ENCODE results near the gene GFER. TPM values are rescaled to one million over a fixed set of nuclear protein-coding genes. Genes with fewer than 3 reads are reported as not detected.

The GFER gene
- total RNA-seq, 1 donor from 2014 or later = 12.0 TPM

DNA sequence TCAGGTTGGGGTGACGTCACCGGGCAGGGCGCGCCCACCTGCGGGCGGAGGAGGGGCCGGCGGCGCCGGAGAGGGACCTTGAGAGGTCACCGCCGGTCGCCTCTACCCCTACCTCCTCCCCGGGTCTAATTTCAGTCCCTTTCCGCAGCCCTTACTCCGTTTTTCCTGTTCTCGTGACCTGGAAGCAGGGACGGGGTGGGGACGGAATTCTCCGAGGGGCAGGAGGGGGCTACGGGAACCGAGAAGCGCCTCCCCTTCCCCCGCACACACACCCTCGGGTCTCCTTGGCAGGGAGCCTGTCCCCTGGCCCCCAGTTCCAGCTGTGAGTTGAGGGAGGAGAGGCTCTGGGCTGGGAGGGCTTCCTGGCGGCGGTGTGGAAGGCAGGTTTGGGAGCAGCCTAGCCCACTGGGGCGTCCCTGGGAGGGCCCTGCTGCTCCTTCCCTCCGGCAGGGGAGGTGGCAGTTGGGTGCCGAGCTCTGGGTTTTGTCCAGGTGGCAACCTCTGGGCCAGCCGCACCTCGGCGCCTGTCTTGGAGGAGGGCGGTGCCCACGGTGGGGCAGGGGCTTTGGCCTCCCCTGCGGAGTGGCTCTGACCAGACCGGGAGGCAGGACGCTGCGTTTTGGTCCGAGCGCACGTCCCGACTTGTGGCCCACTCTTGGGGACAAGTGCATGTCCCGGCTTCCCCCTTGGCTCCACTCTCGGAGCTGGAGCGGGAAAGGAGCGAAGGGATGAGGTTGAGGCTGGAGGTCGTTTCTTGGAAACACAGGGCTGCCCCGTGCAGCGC, 6.5 kb downstream of the GFER start:
- no peak for DNase-seq (ENCODE audit: low spot score)

DNA sequence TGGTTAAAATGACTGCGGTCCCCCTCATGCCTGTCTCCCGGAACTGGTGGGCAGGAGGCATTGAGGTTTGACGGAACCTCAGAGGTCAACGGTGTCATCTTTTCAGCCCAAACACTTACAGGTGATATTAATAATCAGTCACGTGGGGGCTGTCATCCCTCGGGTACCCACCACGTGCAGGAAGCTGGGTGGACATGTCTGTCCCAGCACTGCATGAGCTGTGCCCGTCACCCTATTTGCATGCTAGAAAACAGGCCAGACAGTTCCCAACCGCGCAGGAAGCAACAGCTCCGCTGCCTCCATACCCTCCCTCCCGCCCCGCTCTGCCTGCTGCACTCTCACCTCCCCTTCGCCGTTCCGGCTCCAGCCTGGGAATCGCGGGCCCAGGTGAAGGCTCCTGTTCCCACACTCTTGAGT, 7.2 kb downstream of the GFER start:
- DNase-seq (ENCODE audit: low spot score) = no peak

DNA sequence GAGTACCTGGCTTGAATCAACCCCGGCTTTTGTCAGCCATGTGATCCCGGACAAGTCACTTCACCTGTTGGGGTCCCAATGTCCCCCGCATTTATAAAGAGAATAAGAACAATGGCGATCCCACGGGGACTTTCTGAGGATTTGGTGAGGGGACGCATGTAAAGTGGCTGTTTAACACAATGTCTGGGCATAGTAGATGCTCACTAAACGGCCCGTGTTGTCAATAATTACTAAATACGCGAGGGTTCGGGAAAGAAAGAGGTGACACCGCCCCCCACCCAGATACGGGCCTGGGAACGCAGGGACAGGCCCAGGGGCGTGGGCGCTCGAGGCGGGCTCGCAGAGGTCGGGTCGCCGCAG, 7.6 kb downstream of the GFER start:
- DNase-seq (ENCODE audit: low spot score) = no peak

DNA sequence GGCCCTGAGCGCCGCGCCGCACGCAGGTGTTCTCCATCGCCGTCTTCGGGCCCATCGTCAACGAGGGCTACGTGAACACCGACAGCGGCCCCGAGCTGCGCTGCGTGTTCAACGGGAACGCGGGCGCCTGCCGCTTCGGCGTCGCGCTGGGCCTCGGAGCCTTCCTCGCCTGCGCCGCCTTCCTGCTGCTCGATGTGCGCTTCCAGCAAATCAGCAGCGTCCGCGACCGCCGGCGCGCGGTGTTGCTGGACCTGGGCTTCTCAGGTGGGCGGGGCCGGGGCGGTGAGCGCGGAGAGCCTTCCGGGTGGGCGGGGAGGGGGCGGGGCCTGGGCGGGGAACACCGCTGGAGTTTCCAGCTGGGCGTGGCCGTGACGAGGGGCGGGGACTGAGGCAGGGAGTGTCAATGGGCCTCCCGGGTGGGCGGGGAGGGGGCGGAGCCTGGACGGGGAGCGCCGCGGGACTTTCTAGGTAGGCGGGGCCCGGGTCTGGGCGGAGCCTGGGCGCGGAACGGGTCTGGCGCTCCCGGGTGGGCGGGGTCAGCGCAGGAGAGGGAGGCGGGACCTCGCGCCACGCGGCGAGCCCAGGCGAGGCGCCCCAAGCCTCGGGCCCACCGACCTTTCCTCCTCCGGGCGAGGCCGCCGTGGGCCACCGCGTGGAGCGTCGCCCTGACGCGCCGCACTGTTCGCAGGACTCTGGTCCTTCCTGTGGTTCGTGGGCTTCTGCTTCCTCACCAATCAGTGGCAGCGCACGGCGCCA, 8.1 kb downstream of the GFER start:
- peak; percentile 84 for DNase-seq (ENCODE audit: low spot score)

- DNase-seq (ENCODE audit: low spot score) = no peak
Observed at GRCh38 chr16:1992704-1993317, 8.8 kb downstream of the GFER start.

DNA sequence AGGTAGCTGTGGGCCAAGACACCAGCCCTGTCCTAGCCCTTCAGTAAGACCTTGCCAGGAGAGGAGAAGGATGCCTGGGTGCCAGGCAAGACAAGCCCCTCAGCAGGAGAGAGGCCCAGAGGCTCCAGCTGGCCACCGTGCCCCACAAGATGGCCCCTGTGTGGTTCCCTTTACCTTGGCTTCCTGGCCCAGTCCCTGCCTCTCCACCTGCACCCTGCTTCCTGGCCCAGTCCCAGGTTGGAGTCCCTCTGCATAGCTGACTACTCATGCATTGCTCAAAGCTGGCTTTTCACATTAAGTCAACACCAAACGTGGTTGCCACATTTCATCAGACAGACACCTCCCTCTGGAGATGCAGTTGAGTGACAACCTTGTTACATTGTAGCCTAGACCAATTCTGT, 9.7 kb downstream of the GFER start:
- no peak for DNase-seq (ENCODE audit: low spot score)

- peak; percentile 80 for DNase-seq (ENCODE audit: low spot score)
Observed at GRCh38 chr16:1997494-1998359, 13.7 kb downstream of the GFER start.

- DNase-seq (ENCODE audit: low spot score) = no peak
Observed at GRCh38 chr16:1998360-1998835, 14.4 kb downstream of the GFER start.

GRCh38 chr16:1998852-1999801, 15.1 kb downstream of the GFER start:
- no peak for DNase-seq (ENCODE audit: low spot score)

GRCh38 chr16:1999866-2000514, 16.0 kb downstream of the GFER start:
- no peak for DNase-seq (ENCODE audit: low spot score)

DNA sequence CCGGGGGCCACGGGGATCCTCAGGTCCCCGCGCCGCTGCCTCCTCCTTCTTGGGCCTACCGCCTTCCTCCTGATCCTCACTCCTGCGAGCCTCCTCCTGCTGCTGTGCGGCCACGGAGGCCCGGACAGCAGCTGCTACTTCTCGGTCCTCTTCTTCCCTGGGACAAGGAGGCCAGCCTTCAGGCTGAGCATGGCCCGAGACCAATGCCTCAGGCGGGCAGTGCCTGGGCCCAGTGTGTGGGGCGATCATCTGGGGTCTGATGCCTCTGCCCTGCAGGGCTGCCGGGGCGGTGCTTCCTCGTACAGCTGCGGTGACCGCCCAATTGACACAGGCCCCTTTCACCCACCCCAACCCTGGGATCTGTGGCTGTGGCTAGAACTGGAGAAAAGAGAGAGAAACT, 17.0 kb downstream of the GFER start:
- DNase-seq (ENCODE audit: low spot score) = no peak

GRCh38 chr16:2001456-2002355, 17.7 kb downstream of the GFER start:
- no peak for DNase-seq (ENCODE audit: low spot score)

DNA sequence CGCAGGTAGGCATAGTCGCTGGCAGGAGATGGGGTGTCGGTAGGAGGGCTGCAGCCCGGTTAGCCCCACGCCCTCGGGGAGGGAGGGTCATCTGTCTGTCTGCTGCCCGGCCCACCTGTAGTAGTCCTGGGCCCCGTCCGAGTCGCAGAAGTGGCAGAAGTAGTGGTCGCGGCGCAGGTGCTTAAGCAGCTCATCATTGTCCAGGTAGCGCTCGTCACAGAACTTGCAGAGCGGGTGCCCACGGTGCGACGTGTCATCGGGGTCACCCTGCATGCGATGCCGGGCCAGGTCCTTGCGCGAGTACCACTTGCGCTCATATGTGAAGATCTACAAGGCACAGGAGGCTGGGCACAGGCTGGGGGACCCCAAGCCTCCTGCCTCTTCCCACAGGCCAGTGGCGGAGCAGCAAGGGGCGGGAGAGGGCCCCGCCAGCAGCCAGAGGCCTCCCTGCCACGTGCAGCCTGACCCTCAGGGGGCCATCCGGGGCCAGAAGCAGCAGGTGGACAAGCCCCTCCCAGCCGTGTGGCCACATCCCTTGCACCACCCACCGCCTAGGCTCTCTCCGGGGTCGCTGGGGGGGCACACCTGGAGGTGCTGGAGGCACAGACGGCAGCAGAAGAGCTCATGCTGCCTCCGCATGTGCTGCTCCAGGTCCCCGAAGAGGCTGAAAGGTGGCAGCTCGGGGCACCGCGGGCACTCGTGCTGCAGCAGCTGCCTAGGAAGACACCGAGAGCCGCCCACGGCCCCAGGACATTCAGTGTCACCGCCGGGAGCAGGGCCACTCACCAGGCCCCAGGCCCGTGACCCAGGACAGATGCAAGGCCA, 18.6 kb downstream of the GFER start:
- no peak for DNase-seq (ENCODE audit: low spot score)

GRCh38 chr16:2003231-2003826, 19.3 kb downstream of the GFER start:
- no peak for DNase-seq (ENCODE audit: low spot score)

GRCh38 chr16:2003827-2004641, 20.0 kb downstream of the GFER start:
- peak; percentile 85 for DNase-seq (ENCODE audit: low spot score)

DNA sequence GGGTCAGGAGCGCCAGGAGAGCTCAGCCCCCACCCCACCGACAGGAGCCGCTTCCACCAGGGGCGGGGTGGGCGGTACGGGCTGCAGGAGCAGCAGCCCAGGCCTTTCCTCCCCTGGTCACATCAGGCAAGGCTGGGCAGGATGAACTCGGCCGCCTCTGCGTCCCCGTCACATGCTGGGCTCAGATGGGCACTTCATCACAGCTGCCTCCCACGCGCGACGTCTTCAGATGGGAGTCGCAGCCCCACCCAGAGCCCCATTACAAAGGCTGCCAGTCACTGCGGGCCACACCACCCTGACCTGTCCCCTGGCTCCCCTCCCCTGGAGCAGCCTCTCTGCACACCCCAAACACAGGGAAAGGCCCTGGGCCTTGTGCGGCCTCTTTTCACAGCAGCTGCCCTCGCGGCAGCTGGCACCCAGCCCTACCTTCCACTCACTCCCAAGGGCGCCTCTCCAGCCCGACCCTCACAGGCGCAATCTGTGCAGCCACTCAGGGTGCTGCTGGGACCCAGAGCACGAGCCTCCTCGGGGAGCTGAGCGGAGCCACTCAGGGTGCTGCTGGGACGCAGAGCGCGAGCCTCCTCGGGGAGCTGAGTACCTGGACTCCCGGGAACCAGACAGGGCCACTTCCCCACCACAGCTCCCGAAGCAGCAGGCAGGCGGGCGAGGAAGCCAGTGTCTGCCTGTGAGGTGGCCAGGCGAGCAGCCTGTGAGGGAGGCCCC, 21.0 kb downstream of the GFER start:
- DNase-seq (ENCODE audit: low spot score) = no peak
